GM19239 (cell line): ENCODE measurements around the gene BLZF1.
"Not testable (repeated sequence)": the region's sequence is repeated elsewhere in the genome, so short reads cannot be mapped to it uniquely, and the experiment has no call there.

ENCODE experiments used
- DNase-seq: peaks from one replicate; pipeline ENCODE4 v3.0.0; 2011; ENCODE audit warnings: low spot score; ENCODE audit not compliant: insufficient read length
- FAIRE-seq: peaks from 2 replicates; lab custom pipeline; 2011; peaks lifted over from hg19 to GRCh38; lab: Jason Lieb, UNC

The BLZF1 gene

DNA sequence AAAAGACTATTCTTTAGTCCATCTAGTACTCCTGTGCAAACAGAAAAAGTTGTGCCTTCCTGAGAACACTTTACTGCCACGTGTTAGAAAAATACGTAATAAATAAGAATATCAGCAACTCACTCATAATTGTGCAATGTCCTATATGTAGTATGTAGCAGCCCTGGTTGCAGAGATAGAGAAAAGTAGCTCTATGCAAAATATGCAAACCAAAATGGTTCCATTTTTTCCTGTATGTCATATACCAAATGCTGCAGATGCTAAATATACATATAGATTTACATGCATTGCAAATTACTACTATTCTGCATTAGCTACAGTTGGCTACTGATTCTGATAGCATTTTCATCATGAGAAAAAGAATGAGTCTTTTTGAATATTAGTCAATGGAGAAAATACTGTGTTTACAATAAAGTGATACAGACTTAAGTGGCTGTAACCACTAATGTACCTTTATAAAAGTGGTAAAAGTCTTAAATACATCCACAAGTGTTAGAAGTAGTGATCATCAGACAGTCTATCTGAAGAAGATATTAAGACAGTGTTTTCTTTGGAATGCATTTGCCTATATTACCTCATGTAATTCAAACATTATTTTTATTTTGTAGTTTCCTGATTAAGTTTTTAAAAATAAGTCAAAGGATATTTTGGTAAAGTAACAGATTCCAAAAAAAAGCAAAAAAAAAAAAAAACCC is 20.2 kb upstream of the BLZF1 start:
- DNase-seq (no peak), FAIRE-seq (no peak)

DNA sequence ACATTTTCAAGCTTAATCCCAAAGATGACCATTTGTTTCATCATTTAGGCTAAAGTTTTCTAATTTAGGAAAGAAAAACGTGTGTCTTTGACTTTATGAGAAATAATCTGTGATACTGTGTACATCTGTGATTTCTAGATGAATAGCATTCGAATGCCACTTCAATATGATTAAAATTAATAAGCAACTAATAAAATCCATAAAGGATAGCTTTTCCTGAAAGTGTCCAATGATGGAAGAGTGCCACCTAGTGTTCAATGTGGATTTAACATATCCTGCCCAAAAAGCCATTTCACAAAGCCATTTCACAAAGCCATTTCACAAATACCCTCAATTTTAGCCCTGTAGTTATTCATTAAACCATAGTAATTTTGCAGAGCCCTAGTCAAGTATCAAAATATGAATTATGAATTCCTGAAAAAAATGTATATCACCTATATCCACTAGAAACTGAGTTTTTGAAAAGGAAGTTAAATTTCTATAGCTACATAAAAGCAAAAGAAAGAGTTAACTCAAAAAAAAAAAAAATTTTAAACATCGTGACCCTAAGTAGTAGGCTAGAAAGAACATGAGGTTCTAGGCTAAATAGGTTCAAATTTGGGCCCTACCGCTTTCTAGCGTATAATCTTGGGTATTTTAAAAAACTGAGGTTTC is 19.5 kb upstream of the BLZF1 start:
- no peak for DNase-seq
- FAIRE-seq: peak; percentile 75

DNA sequence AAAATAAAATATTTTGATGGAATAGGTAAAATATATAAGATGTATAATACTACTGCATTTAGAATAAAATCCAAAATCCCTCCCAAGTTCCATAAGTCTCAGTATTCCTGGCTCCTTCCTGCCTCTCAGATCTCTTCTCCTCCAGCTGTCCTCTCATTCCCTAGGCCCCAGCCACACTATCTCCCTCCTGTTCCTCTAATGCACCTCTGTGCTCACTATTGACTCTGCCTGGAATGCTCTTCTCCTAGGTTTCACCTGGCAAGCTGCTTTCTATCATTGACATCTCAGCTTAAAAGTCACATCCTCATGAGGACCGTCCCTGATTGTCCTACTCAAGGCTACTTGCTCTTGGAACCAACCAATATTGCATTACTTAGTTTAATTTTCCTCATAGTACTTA is 7.6 kb upstream of the BLZF1 start:
- FAIRE-seq (no peak), DNase-seq (no peak)

DNA sequence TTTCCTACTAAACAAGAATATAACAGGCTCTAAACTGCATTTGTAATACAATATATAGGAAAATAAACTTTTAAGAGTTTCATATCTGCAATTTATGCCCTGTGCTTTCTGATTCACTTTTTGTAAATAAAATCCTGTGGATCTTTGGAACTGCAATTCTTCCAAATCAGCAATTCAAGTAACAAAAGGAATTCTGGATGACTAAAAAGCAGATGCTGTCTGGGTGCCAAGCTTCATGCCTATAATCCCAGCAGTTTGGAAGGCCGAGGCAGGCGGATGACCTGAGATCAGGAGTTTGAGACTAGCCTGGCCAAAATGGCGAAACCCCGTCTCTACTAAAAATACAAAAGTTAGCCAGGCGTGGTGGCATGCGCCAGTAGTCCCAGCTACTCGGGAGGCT is 6.7 kb upstream of the BLZF1 start:
- DNase-seq: no peak
- FAIRE-seq: no peak

DNA sequence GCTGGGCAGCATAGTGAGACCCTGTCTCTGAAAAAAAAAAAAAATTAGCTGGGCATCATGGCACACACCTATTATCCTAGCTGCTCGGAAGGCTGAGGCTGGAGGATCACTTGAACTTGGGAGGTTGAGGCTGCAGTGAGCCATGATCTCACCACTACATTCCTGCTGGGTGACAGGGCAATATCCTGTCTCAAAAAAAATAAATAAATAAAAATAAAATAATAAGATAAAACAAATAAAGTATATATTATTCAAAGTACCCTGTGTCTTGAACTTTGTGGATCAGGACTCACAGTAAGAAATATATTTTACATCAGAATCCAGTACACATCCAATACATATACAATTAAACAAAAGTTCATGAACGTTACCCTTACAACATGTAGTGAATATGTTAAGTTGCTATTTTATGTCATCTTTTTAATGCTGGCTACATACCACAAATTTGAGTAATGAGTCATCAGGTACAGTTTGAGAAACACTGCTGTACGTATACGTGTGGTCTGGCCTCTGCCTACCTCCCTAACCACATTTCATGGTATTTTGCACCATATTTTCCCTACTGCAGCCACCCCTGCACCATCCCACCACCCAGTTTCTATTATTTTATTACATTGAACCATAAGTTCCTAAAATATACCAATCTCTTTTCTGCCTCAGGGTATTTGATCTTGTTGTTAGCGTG is 4.8 kb upstream of the BLZF1 start:
- no peak for FAIRE-seq
- no peak for DNase-seq

DNA sequence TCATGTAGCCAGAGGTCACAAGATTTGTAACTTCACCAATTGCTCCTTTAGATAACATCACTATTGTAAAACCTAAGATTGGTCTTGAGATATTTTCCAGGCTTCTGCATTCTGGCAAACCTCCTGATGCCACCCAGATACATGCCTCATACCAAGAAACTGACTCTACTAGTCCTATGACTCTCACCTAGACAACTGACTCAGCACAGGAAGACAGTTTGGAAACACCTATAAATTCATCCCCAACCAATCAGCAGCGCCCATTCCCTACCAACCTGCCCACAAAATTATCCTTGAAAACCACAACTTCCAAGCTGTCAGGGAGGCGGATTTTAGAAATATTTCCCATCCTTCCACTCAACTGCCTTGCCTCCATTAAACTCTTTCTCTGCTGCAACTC is 3.0 kb upstream of the BLZF1 start:
- DNase-seq (no peak), FAIRE-seq (no peak)

DNA sequence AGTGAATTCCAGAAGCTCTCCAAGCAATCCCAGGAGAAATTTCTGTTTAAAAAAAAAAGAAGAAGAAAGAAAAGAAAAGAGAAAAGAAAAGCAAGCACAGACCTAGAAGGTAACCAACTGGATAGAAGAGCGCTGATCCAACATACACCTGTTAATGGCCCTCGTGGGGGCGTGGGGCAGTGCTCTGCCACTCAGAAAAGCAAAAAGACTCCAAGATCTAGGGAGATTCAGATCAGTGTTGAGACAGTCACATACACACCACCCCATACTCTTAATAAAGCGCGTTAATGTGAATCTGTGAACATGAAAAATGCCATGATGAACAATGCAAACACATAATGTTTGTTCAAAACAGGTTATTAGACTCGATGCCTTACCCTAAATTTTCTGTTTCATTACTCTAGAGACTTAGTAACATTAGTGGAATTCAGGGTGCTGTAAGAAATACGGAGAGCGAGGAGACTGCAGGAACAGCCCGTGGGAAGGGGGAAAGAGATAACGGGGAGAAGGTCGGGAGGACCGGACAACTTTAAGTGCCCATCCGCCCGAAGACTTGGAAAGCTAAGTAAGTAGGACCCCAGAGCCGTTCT is 804 bp upstream of the BLZF1 start:
- FAIRE-seq: no peak
- no peak for DNase-seq

DNA sequence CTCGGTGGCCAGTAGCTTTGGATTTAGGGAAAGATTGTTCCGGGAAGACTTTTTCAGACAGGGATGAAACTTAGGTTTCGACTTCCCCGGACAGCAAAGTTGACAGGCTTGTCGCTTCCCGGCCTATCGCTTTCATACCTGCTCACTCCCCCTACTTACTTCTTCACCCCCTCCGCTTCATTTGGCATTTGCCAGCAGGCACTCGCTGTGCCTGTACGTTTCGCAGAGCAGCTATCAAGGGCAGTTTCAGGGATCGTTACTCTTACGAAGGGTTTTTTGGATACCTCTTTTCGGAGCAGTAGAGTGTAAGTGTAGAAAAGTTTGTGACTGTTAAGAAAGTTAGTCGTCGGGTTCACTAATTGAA is 393 bp downstream of the BLZF1 start:
- DNase-seq (no peak), FAIRE-seq (no peak)

DNA sequence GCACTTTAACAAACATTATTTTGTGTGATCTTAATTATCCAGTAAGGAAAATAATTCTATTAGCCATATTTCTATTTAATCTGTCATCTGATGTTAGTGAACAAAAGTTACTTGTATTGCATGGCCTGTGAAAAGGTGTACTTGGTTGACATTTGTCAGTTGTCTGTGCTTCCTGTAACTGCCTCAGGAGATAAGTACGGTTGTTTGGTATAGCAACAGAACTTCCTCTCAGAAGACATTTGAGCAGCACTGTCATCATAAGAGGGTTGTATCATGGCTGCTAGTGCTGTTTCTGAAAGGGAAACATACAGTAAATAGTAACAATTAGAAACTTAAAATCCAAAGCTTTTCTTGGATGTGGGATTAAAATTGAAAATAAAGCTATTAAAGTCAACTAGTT is 3.4 kb downstream of the BLZF1 start:
- DNase-seq (no peak), FAIRE-seq (peak; percentile 51)

DNA sequence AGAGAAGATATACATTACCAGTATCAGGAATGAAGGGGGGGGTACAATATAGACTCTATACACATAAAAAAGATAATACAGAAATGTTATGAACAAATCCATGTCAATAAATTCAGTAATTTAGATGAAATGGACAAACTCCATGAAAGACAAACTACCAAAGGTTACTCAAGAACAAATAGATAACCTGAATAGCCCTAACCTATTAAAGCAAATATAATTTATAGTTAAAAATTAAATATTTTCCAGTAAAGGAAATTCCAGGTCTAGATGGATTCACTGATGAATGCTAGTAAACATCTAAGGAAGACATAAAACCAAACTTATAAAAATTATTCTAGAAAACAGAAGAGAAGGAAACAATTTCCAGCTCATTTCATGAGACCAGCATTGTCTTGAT is 13.2 kb downstream of the BLZF1 start:
- FAIRE-seq: no peak
- no peak for DNase-seq

DNA sequence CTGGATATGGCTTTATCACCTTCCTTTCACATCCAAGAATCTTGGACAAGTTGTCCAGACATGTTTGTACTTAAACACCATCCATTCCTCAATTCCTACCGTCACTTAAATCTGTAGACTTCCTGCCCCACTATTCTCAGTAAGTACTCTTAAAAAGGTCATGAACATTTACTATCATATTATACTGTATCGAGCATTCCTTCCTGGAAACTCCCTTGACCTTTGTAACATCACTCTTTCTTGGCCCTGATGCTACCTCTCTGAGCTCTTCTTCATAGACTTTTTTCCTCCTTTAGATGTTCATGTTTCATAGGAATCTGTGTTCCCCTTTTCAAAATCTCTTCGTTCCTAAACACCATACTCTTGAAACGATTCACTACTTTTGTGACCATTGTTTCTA is 15.5 kb downstream of the BLZF1 start:
- DNase-seq (no peak), FAIRE-seq (peak; percentile 66)

DNA sequence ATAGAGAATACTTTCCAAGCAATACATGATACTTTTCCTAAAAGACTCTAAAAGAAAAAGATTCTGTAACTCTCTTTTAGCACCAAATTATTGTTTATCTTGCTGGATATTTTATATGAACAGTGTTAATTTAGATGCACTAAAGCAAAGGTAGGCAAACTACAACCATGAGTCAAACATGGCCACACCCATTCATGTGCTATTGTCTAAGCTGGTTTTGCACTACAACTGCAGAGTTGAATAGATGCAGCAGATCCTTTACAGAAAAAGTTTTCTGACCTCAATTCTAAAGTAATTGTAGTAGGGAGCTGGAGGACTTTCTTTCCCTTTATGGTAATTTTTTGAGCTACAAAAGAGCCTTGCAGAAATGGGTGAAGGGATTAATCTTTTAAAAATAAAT is 19.4 kb downstream of the BLZF1 start:
- DNase-seq (no peak), FAIRE-seq (no peak)

DNA sequence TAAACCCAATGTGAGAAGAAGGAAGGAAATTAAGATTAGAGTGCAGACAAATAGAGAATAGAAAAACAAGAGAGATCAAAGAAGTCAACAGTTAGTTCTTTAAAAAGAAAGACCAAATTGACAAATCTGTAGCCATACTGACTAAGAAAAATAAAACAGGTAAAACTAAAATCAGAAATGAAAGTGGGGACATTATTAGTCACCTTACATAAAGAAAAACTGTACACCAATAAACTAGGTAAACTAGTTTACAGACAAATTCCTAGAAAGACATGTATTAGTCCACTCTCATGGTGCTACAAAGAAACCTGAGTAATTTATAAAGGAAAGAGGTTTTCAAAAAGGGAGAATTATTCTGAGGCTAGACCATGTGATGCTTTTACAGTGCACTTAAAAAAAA is 22.3 kb downstream of the BLZF1 start:
- FAIRE-seq (no peak), DNase-seq (no peak)

DNA sequence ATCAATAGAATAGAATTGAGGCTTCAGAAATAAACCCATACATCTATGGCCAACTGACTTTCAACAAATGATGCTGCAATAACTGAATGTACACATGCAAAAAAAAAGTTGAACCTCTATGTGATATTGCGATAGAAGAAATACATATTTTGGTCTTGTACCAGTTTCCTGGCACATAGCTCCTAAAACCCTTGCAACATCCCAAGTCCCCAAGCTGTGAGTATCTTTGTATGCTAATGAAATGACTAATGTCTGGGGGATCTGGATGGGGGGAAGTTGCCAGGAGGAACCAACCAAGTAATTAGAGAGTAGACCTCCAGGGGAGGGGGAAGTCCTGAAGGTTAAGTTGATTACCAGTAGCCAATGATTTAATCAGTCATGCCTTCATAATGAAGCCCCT is 24.4 kb downstream of the BLZF1 start:
- DNase-seq (no peak), FAIRE-seq (no peak)

DNA sequence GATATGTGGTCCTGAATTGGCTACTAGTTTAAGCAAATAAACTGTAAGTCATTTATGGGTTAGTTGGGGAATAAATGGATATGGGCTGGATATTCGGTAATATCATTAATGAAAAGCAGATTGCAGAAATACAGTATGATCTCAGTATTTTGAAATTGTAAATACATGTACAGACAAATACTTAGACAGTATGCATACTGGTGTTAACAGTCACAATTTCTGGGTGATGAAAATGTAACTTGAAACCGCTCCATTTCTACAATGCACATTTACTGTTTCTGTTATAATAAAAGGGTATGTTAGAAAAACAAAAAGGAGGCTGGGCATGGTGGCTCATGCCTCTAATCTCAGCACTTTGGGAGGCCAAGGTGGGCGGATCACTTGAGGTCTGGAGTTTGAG is 28.0 kb downstream of the BLZF1 start:
- DNase-seq: no peak
- FAIRE-seq: no peak

DNA sequence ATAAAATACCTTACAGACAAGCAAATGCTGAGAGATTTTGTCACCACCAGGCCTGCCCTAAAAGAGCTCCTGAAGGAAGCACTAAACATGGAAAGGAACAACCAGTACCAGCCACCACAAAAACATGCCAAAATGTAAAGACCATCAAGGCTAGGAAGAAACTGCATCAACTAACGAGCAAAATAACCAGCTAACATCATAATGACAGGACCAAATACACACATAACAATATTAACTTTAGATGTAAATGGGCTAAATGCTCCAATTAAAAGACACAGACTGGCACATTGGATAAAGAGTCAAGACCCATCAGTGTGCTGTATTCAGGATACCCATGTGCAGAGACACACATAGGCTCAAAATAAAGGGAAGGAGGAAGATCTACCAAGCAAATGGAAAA is 34.6 kb downstream of the BLZF1 start:
- FAIRE-seq, DNase-seq: not testable (repeated sequence)

DNA sequence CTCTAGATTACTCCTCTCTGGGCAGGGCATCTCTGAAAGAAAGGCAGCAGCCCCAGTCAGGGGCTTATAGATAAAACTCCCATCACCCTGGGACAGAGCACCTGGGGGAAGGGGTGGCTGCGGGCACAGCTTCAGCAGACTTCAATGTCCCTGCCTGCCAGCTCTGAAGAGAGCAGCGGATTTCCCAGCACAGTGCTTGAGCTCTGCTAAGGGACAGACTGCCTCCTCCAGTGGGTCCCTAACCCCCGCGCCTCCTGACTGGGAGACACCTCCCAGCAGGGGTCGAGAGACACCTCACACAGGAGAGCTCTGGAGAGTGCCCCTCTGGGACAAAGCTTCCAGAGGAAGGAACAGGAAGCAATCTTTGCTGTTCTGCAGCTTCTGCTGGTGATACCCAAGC is 40.3 kb downstream of the BLZF1 start:
- not testable (repeated sequence) for DNase-seq, FAIRE-seq

DNA sequence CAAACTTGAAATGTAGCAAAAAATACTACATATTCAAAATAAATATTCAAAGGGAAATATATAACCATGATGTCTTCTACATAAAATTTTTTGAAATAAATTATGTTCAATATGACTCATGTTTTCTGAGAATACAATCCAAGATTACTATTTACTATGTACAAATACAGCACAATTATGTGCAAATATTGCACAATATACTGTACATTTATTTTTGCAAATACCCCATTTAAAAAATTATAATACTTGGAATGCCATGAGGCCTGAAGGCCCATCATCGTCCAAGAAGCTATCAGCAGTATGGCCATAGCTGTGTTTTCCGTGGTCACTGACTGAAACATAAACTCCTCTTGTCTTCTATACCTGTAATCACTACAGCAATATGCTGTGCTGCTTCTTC is 47.0 kb downstream of the BLZF1 start:
- DNase-seq (no peak), FAIRE-seq (no peak)

DNA sequence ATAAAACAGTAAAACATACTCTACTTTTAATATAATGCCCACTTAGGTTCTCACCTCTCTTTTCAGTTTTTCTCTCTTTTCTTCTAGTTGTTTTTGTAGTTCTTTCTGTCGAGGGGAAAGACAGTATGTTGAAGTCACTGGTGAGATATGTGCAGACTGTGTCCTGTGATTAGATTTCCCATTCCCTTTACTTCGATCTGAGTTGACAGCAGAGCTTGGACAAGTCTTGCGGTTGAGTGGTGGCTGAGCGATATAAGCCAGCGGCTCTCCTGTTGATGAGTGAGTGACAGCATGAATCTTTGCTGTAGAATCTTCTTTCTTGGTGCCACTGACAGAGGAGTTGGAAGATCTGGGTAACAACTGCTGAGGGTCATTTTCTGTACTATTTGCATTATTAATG is 53.3 kb downstream of the BLZF1 start:
- FAIRE-seq (no peak), DNase-seq (no peak)

DNA sequence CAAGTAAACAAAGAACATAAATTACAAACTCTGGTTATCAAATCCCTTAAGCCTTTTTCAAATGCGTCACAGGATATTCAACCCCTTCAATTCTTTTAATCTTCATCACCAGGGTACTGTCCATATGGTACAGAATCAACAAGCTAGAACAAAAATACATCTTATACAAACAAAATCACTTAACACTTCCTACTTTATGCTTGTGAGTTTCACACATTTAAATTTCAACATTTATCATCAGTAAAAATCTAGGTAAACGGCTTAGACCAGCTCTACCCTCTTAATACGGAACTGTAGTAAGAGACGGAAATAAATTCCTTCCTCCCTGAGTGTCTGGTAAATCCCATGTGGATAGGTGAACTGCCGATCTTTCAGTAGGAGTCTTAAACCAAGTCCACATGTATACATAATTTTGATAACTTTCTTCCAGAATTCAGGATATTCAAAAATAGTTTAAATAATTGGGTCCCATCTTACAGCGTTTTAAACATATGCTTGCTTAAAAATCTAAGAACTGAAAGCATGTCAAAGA is 58.2 kb downstream of the BLZF1 start:
- DNase-seq: no peak

DNA sequence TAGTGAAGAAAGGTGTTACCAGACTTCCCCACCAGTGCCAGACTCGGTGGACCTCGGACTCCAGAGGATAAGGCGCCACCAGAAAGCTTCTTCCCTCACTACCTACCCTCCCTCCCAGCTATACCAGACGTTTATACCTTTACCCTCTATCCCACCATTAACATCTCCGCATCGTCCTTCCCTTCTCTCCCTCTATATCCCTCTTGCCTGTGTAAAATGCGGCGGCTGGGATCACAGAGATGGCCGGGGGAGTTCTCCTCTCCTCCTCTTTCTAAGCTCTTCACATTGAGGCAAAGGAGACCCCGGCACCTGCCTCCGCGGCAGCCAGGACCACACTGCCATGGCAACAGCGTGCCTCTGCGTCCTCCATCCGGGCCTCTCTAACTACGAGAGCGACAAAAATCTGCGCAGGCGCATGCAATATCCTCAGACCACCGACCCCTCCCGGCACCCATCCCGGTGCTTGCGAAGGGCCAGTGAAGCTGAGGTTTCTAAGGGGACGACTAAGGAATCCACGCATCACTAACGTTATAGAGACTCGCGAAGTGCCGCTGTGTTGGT is 59.2 kb downstream of the BLZF1 start, which contains the start of gene CCDC181:
Gene CCDC181 (minus strand): TSS at position 394 of the 561 bp plus-strand sequence. CDS start 2,547 bp downstream, outside the sequence.
- peak; percentile 5 for DNase-seq
- FAIRE-seq: peak; percentile 68

More for the DNA sequence above, 58.2 kb downstream of the BLZF1 start:
- peak; percentile 8 for FAIRE-seq
